Activated CD4-positive, alpha-beta T cell treated with anti-CD3 and anti-CD28 coated beads, Interleukin-2, amount 50 U/mL, for 24 hours (primary cell): Measurements from ENCODE around the gene CSF2.

Experiments
- DNase-seq, 2 donors: peaks; one replicate each; pipeline ENCODE4 v3.0.0-alpha.2; 2020; ENCODE audit warnings: low read depth in 1 of 2, low spot score in 1 of 2

Gene CSF2

DNA sequence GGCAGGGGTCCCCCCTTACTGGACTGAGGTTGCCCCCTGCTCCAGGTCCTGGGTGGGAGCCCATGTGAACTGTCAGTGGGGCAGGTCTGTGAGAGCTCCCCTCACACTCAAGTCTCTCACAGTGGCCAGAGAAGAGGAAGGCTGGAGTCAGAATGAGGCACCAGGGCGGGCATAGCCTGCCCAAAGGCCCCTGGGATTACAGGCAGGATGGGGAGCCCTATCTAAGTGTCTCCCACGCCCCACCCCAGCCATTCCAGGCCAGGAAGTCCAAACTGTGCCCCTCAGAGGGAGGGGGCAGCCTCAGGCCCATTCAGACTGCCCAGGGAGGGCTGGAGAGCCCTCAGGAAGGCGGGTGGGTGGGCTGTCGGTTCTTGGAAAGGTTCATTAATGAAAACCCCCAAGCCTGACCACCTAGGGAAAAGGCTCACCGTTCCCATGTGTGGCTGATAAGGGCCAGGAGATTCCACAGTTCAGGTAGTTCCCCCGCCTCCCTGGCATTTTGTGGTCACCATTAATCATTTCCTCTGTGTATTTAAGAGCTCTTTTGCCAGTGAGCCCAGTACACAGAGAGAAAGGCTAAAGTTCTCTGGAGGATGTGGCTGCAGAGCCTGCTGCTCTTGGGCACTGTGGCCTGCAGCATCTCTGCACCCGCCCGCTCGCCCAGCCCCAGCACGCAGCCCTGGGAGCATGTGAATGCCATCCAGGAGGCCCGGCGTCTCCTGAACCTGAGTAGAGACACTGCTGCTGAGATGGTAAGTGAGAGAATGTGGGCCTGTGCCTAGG lies at the start of gene CSF2:
CSF2 (plus strand) TSS at position 559 of the 783 bp plus-strand sequence; CDS start at position 594, 35 bp downstream.
- DNase-seq, result no peak

DNA sequence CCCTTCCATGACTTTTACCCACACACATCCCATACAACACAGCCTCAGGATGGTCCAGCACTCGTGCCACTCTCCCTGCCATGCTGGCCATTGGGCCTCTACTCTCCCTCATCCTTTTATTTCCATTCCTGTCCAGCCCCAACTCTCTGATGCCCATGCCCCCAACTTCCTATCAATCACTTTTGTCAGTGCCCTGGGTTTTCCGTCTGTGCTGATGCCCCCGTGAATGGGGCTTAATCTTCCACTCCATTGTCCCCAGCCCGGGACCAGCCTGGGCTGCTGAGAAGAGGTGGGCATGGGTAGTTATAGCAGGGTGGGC lies 49.5 kb upstream of the CSF2 start:
- DNase-seq, result no peak

DNA sequence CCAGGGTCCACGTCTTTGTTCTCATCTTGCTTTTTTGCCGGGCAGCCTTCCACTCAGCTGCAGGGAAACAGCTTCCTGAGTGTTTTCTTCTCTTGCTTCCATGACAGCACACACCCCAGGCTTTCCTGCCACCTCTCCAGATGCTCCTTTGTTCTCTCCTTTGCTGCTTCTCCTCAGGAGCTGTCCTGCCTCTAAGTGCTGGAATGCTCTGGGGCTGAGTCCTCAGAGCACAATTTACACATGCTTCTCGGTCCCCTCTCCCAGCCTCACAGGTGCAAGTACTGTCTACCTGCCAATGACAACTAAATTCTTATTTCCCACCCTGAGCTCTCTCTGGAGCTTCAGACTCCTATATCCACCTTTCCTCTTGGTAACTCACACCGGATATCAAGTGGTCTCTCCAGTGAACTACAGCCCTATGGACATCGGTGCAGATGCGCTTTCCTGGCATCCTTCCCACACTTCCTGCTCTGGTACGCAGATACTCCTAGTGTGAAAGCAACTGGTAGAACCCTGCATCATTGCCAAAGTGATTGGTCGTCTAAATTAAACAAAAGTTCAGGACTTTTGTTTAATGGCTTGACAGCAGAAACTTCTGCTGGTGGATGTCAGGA lies 48.7 kb upstream of the CSF2 start:
- no peak for DNase-seq

DNA sequence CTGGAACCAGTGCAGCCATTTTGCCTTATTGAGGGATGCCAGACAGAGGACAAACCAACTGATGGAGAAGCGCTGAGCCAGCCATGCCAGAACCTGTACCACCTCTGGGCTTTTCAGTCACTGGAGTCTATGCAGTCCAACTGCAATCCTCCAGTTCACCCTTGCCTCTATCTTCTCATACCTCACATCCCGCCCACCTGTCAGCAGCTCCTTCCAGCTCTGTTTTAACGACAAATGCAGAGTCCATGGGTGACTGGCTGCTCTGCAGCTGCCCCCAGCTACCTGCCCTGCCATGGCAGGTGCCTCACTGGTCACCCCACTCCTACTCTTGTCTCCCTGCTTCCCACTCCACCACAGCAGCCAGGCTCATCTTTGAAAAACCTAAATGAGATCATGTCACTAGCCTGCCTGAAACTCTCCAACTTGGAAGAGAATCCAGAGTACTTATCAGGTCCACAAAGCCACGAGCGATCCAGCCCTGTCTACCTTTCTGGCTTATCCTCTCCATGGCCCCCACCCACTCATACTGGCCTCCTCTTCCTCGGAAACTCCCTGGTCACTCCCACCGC lies 48.1 kb upstream of the CSF2 start:
- DNase-seq, result no peak

DNA sequence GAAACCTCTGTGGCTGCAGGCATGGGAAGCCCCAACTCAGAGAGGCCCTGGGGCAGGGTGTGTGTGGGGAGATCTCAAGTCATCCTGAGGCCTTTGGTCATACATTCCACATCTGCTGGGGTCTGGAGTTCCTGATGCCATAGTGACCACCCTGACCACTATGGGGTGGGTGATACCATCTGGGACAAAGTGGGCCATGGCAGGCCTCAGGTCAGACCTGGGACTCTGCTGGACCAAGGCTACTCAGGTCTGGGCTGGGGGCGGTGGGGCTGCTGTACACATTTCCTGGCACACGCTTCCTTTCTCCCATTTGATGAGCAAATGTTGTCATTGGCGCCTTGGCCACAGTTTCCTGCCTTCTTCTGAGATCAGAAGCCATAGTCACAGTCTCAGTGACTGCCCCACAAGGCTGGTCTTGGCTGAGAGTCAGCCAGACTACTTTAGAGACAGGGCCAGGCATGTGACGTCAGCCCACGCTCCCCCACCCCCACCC lies 47.0 kb upstream of the CSF2 start:
- no peak for DNase-seq

DNA sequence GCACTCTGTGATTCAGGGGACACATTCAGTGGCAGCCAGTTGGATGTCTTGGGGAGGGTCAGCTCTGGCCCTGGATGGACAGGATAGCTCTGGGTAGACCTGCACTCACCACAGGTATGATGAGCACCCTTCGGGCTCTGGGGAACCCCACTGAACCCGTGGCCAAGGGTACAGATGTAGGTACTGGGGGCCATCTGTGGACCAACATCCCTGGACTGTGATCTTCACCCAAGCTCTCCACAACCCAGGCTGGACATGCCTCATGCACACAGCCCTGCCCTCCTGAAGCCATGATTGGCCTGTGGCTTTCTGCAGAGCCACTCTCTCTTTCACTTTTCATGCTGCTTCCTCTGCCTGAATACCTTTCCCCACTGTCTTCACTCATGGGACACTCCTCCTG lies 46.6 kb upstream of the CSF2 start:
- no peak for DNase-seq

DNA sequence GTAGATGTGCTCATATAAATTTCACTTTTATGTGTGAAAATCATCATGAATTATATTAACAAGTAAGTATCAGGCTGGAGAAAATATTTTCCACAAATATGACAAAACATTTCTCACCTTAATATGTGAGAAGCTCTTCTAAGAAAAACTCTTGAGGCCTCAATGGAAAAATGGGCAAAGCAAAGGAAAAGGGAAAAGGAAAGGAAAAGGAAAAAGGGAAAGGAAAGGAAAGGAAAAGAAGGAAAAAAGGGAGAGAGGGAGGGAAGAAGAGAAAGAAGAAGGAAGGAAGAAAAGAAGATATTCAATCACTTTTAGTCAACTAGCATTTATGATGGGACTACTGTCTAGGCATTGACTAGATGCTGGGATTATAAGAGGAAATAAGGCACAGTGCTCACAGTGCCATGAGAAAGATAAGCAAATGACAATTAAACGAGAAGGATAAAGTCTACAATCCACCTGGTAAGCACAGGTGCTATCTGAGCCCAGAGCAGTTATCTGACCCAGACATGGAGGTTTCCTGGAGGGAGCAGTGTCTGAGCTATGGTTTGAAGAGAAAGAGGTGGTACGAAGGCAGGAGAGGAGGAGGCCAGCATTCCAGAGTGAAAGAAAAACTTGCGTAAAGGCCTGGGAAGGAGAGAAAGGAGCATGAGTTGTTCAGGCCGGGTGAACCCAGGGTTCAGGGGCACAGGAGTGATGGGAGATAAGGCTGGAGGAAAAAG lies 43.8 kb upstream of the CSF2 start:
- no peak for DNase-seq

DNA sequence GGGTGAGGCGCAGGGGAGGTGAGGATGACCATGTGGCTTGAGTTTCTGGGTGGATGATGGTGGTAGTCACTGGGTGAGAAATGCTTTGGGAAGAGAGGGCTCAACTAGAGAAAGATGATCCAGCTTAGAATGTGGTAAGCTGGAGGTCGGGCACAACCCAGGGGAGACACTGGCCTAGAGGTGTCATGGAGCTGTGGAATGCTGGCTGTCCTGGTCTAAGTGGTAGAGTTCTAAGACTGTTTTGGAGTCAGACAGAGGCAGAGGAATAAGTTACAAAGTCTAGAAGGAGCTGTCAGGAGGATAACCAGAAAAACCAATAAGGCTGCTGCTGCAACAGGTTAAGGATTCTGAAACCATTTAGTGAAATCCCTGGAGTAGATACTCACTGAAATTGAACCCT lies 43.0 kb upstream of the CSF2 start:
- DNase-seq, result no peak

DNA sequence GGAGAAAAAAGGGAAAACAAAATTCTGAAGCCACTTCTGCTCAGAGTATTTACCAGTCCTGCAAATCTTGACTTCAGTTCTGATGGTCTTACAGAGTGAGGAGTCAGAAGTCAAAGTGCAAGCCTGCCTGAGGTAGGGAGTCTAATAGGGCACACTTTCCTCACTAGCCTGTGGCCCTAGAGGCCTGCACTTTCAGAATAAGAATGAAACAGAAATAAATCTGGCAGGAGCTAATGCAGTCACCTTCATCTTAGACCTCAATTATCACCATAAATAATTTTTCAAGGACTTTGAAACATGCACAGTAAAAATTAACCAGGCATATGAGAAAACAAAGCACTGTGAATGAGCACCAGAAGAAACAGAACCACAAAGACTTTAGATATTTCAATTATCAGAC lies 41.4 kb upstream of the CSF2 start:
- no peak for DNase-seq

DNA sequence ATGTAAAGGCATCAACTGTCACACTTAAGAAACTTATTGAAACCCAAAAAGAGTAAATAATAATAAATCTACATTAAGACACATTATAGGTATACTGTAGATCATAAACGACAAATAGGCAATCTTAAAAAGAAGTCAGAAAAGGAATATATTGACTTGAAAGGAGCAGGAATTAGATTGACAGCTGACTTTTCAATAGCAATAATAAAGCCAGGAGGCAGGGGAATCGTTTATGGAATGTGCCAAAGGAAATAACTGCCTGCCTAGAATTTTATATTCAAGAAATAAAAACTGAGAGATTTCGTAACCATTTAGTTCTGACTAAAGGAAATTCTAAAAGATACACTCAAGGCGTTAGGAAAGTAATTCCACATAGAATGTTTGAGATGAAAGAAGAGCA lies 40.5 kb upstream of the CSF2 start:
- DNase-seq, result no peak

DNA sequence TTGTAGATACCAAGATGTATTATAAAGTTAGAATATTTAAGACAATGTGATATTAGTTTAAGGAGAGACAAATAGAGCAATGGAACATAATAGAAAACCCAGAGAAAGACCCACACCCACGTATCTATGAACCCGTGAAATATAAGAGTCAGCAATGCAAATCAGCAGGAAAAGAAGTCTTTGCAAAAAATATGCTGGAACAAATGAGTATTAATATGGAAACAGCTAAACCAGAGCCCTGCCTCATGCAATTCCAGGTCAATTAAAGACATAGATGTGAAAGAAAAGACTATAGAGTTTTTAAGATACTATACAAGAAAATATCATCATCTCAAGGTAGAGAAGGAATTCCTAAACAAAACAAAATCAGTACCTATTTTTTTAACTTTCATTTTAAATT lies 36.2 kb upstream of the CSF2 start:
- no peak for DNase-seq

DNA sequence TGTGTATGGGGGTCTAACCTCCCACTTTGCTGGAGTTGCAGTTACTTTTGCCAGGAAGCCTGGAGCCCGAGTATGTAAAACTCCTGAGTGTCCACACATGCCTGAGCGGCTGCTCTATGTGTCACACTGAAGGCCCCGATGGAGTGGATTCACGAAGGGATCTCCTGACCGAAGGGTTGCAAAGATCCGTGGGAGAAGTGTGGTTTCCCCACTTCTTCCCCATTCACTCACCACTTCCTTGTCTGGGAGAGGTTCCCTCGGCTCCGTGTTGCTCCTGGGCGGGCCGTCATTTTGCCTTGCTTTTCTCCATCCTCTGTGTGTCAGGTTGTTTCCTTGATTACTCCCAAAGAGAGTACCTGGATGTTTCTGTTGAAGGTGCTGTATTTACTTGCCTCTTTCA lies 29.4 kb upstream of the CSF2 start:
- DNase-seq, result no peak

DNA sequence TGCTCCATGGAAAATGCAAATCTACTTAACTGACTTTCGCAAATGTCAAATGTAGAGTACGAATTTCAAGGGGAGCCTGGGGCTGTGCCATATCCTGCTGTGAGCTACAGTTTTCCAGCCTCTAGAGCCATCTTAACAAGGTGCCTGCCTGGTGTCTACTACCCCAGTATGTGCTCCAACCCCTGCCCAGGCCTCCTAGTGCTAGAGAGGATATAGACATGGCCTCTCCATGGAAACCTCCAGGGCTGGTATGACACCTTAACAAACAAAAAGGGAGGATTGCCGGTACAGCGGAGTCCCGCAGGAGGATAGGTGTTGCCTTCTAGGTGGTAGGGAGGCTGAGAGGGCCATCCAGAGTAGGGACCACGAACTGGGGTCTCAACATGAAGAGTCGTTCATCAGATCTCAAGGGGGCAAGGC lies 26.7 kb upstream of the CSF2 start:
- DNase-seq, result no peak

DNA sequence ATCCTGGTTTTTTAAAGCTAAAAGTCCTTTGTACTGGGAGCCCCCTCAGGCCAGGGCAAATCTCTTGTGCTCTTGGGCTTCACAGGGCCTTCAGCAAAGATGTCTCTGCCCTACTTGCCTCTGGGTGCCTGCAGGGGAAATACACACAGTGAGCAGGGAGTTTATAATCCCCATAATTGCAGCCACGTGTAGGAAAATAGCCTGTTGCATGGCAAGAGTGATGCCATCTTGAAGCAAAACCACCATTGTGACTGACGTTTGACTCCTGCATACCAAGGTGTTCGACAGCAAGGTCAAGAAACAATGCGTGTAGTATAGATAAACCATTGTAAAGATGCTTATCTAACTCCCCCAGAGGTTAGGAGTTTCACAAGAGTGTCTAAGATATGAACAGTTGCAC lies 24.5 kb upstream of the CSF2 start:
- no peak for DNase-seq

DNA sequence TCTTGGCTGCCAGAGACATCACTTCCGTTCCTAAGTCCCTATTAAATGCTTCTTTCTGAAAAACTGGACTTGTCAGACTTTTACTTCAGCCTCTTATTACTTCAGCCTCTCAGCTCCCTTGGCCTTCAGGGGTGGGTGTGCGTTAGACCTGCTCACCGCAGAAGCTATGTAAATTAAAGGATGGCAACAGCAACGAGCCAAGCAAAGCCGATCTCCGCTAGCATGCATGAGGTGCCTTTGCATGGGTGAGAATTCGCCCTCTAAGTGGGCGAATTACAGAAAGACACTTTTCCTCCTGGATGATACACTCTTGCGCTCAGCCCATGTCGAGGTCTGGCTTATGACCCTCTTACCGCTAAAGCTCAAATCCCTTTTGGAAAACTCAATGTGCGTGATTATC lies 24.0 kb upstream of the CSF2 start:
- no peak for DNase-seq

DNA sequence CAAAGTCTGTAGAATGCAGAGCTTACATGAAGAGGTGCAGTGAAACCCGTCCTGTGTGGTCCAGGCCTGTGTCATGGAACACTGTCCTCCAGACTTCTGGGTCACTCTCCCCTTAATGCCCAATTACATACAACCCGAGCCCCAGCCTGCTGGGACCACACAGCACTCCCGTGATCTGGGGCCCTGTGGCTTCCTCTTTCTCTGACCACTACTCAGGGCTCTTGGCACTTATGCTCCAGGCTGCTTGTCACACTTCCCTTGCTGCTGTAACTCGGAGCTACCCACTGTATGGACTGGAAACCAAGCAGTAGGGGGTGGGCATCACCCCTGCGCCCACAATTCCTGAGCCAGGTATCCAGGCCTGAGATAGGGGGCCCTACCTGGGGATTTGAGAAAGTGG lies 23.5 kb upstream of the CSF2 start:
- DNase-seq, result no peak

DNA sequence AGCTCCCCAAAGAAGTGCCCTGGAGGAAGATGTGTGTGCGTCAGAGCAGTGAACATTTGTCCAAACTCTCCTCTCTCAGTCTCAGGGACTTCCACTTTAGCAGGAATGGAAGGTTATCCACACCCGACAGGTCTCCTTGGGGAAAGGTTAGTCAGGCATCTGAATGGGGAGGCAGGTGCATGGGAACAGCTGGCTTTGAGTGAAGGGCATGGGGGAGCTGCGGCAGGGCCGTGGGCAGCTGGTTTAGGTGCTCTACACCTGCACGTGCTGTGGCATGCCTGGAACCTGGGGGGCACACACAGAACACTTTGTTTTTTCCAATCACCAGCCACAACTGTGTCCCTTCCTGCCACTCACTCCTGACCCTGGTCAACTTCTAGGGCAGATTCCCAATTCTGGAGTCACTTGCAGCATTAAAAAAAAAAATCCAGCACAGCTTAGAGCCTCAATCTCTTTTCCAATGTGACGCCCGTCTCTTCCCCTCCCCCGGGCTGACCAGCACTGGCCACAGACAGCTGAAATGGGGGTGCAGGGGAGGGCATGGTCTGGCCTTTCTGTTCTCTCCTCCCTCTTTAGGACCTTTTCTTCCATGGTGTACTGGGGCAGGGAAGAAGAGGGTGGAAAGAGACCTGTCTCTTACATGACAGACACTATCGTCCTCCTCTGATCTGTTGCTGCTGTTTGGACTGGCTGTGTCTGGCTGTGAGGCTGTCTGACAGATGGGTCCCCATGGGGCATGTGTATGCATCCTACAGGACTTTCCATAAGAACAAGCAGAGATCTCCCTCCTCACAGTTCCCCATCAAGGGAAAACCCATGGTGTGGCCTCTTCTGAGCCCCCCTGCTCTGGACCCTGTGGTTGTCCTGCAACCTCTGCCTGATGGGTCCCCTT lies 22.7 kb upstream of the CSF2 start:
- no peak for DNase-seq

DNA sequence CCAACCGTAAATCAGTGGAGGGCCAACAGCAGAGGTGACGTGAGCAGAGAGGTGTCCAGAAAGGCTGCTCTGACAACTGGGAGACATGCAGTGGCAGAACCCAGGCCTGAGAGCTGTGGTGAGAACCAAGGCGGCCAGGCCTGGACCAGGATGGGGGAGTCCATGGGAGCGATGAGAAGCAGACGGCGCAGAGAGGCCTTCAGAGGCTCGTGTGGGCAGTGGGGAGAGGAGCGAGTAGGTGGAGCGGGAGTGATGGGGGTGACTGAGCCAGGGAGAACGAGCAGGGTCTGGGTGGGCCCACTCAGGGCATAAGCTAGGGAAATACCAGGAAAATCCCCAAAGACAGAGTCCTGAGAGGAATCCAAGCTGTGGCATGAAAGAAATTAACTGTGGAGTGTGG lies 21.1 kb upstream of the CSF2 start:
- no peak for DNase-seq

DNA sequence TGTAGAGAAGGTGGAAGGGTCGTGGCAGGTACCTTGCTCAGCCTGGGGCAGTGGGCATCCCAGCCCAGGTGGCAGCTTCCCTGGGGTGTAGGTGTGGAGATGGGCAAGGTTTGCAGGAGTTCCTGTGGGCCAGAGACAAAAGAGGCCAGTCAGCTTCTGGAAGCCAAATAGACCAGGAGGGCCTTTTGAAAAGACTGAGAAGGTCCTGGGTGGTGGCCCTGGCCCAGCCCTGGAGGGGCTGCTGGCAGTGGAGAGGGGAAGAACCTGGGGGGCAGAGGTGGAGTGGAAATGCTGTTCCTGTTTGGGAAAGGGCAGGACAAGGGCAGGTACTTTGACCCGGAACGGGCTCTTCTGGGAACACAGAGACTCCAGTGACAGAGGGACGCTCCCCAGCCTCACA lies 20.1 kb upstream of the CSF2 start:
- DNase-seq, result no peak

DNA sequence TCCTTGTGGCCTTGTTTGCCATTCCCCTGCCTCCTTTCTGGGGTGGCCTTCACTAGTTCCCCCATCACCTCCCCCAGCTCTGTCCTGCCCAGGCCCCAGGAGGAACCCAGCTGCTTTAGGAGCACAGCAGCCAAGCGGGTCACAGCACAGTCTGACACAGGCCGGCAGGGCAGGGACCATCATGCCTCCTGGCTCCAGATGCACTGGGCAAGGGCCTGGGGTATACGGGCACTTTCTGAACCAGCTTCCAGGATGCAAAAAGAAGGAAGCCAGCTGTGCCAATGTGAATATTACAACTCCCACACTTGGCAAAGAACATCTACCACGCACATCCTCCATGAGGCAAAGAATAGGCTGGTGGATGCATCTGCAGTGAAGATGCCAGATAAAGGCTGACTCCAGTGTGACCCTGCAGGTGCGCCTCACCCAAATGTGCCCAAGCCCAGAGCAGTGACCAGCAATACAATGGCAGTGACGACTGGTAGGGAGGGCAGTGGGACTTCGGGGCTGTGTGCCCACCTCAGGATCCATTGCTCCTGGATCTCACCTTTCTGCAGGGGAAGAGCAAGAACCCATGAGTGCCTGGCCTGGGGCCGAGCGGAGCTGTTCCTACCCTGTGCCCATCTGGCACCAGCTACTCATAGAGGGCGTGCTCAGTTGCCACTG lies 19.4 kb upstream of the CSF2 start:
- DNase-seq, result no peak
